GM23338 (cell line): Measurements from ENCODE around the gene RPS19BP1. TPM values are rescaled to one million over a fixed set of nuclear protein-coding genes. Genes with fewer than 3 reads are reported as not detected.

ENCODE experiments used
- ATAC-seq: fragments of 200-7000 bp; cut with Tn5 transposase; 3 replicates; pipeline ENCODE4 v1.9.1; 2020
- DNase-seq: peaks from one replicate; pipeline ENCODE4 v3.0.0-alpha.2; 2015; ENCODE audit warnings: low spot score
- H2AFZ ChIP-seq: fragments of 200-600 bp; sonication (generic); 2 replicates; pipeline ENCODE4 v1.8.0; 2016; ENCODE audit warnings: antibody characterized with exemption, mild to moderate bottlenecking, moderate library complexity
- H3F3A ChIP-seq: fragments of 200-600 bp; sonication (generic); replicated peaks from 2 replicates; pipeline ENCODE4 v1.8.0; 2017; ENCODE audit warnings: antibody characterized with exemption, mixed run types, low read depth
- H3K27ac ChIP-seq: fragments of 200-600 bp; sonication (generic); 2 replicates; pipeline ENCODE4 v1.6.1; 2016; ENCODE audit warnings: low read depth
- H3K27me3 ChIP-seq: fragments of 200-600 bp; sonication (generic); 2 replicates; pipeline ENCODE4 v1.8.0; 2016; ENCODE audit warnings: mild to moderate bottlenecking, mixed run types, moderate library complexity; ENCODE audit not compliant: insufficient read depth
- H3K36me3 ChIP-seq: fragments of 200-600 bp; sonication (generic); 2 replicates; pipeline ENCODE4 v1.8.0; 2016; ENCODE audit warnings: mild to moderate bottlenecking; ENCODE audit not compliant: insufficient read depth
- H3K4me1 ChIP-seq: fragments of 200-600 bp; sonication (generic); 2 replicates; pipeline ENCODE4 v1.8.0; 2016; ENCODE audit warnings: mild to moderate bottlenecking, moderate library complexity; ENCODE audit not compliant: insufficient read depth
- H3K4me2 ChIP-seq: fragments of 200-600 bp; sonication (generic); 2 replicates; pipeline ENCODE4 v1.7.1; 2017; ENCODE audit warnings: mixed run types
- H3K4me3 ChIP-seq: fragments of 200-600 bp; sonication (generic); 2 replicates; pipeline ENCODE4 v1.6.1; 2016; ENCODE audit warnings: mixed run types
- H3K79me2 ChIP-seq: fragments of 200-600 bp; sonication (generic); replicated peaks from 2 replicates; pipeline ENCODE4 v1.8.0; 2017; ENCODE audit warnings: mild to moderate bottlenecking; ENCODE audit not compliant: insufficient read depth
- H3K9me2 ChIP-seq: fragments of 200-600 bp; sonication (generic); 2 replicates; pipeline ENCODE4 v1.8.0; 2017; ENCODE audit not compliant: insufficient read depth
- H4K20me1 ChIP-seq: fragments of 200-600 bp; sonication (generic); replicated peaks from 2 replicates; pipeline ENCODE4 v1.8.0; 2017; ENCODE audit warnings: mild to moderate bottlenecking; ENCODE audit not compliant: insufficient read depth
- H3K27ac Mint-ChIP-seq: 2 replicates; pipeline ENCODE4 v1.8.0; 2020; ENCODE audit warnings: inconsistent platforms, mild to moderate bottlenecking, moderate library complexity, mixed read lengths
- H3K27me3 Mint-ChIP-seq: 3 replicates; pipeline ENCODE4 v1.8.0; 2022; ENCODE audit warnings: low read depth, mild to moderate bottlenecking, moderate library complexity, mixed read lengths, inconsistent platforms; ENCODE audit not compliant: insufficient read depth, poor library complexity
- H3K36me3 Mint-ChIP-seq: 3 replicates; pipeline ENCODE4 v1.8.0; 2021; ENCODE audit warnings: low read depth, mild to moderate bottlenecking, inconsistent platforms, moderate library complexity, mixed read lengths
- H3K4me1 Mint-ChIP-seq: 3 replicates; pipeline ENCODE4 v1.8.0; 2020; ENCODE audit warnings: mild to moderate bottlenecking, inconsistent platforms, mixed read lengths
- H3K4me3 Mint-ChIP-seq: 3 replicates; pipeline ENCODE4 v1.8.0; 2021; ENCODE audit warnings: moderate library complexity, mild to moderate bottlenecking, inconsistent platforms, mixed read lengths
- H3K9me3 Mint-ChIP-seq: 3 replicates; pipeline ENCODE4 v1.8.0; 2020; ENCODE audit warnings: moderate library complexity, mild to moderate bottlenecking, inconsistent platforms, mixed read lengths
- NANOG ChIP-seq: IDR thresholded peaks from 2 replicates; pipeline ENCODE4 v1.6.1; 2016; ENCODE audit warnings: antibody characterized with exemption, borderline replicate concordance
- POLR2AphosphoS5 ChIP-seq: IDR thresholded peaks from 2 replicates; pipeline ENCODE4 v1.6.1; 2016; ENCODE audit warnings: antibody characterized with exemption, low read depth
- REST ChIP-seq: IDR thresholded peaks from one replicate; pipeline ENCODE4 v1.6.1; 2018; ENCODE audit warnings: antibody characterized with exemption; ENCODE audit not compliant: unreplicated experiment
- STAT1 ChIP-seq: IDR thresholded peaks from one replicate; pipeline ENCODE4 v1.6.1; 2016; ENCODE audit warnings: antibody characterized with exemption; ENCODE audit not compliant: unreplicated experiment
- ZNF331 ChIP-seq: fragments of 250-450 bp; sonication (Bioruptor Pico); IDR thresholded peaks from 2 replicates; pipeline ENCODE4 v1.5.0; 2020; ENCODE audit warnings: low read depth, mild to moderate bottlenecking, moderate library complexity
- ZNF462 ChIP-seq: fragments of 250-450 bp; sonication (Bioruptor Pico); IDR thresholded peaks from 2 replicates; pipeline ENCODE4 v1.5.0; 2020; ENCODE audit warnings: mild to moderate bottlenecking, moderate library complexity
- polyA plus RNA-seq: library from polyadenylated mRNA; unstranded; fragments of >200 nt; fragmentation: Nextera tagmentation; extraction: Ambion mirVana; gene quantifications from 2 replicates; pipeline ENCODE4 v1.2.1, GENCODE V29; 2016
- total RNA-seq: library from RNA; depleted of rRNA; stranded (reverse); fragments of >200 nt; shearing (Covaris generic); gene quantifications from 2 replicates; pipeline ENCODE4 v1.2.3, GENCODE V29; 2014
- TF ChIP-seq, protein P1 (sequence below): IDR thresholded peaks from 2 replicates; pipeline ENCODE4 v1.6.1; 2016; ENCODE audit warnings: antibody characterized with exemption
- TF ChIP-seq, protein P2 (sequence below), 2 experiments: fragments of 200-600 bp in 1 of 2; sonication (generic) in 1 of 2; conservative IDR thresholded peaks; 2 replicates each; pipeline versions ENCODE4 v1.5.1 to v1.6.1; 2016 to 2017; ENCODE audit warnings: antibody characterized with exemption in 2 of 2, low read depth in 2 of 2, mild to moderate bottlenecking in 2 of 2, moderate library complexity in 1 of 2

The RPS19BP1 gene
- total and polyA plus RNA-seq, 2 experiments from 2014 or later = 153 to 215 TPM

DNA sequence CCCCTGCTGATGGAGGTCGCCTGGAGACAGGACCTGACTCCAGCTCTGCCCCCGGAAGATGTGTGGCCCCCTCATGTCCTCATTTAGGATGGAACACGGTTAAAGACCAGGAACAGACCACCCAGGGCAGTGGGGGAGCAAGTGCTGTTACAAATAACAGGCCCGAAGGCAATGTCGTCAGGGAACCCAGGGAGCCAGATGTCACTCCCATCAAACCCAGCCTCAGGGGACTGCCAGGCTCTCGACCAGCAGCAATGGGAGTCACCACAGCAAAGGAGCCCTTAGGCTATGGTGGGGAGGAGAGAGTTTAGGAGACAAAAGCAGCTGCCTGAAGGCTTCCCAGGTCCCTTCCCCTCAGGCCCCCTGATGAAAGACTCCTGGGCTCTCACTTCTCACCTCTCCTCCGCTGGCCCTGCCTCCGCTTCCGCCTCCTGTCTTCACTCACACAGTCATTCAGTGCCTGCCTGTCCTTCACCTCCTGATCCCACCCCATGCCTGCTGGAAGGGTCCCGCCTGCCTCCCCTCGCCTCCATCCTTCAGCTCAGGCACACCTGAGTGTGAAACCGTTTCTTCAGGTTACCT is 4.4 kb downstream of the RPS19BP1 start:
- peaks cover 21% of the 10 kb centered on the region for H3K79me2 ChIP-seq
- H2AFZ ChIP-seq = no peak overlapping the region
- H3K4me1 ChIP-seq = peaks cover 32% of the 10 kb centered on the region
- H3K27ac ChIP-seq = 0 out of 2 replicates have a peak overlapping the region, but pooled peaks have one; percentile 39
- Mint-ChIP-seq H3K36me3 (peaks cover 61% of the 10 kb centered on the region), H3K9me3 (peaks cover 2% of the 10 kb centered on the region; the same call in 2 of the 3 replicates), H3K27me3 (peaks cover 39% of the 10 kb centered on the region), H3K27ac (no peak overlapping the region), H3K4me1 (peaks cover 52% of the 10 kb centered on the region), H3K4me3 (no peak overlapping the region; the same call in 2 of the 3 replicates)
- DNase-seq (no peak), ATAC-seq (no peak)
- H3K4me2 ChIP-seq = no peak overlapping the region
- no peak for TF ChIP-seq NANOG
- TF ChIP-seq, protein P1, sequence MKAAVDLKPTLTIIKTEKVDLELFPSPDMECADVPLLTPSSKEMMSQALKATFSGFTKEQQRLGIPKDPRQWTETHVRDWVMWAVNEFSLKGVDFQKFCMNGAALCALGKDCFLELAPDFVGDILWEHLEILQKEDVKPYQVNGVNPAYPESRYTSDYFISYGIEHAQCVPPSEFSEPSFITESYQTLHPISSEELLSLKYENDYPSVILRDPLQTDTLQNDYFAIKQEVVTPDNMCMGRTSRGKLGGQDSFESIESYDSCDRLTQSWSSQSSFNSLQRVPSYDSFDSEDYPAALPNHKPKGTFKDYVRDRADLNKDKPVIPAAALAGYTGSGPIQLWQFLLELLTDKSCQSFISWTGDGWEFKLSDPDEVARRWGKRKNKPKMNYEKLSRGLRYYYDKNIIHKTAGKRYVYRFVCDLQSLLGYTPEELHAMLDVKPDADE = no peak
- no peaks in the 10 kb centered on the region for H3K9me2 ChIP-seq
- H4K20me1 ChIP-seq = peaks cover 34% of the 10 kb centered on the region
- H3F3A ChIP-seq = peaks cover 53% of the 10 kb centered on the region
- no peak overlapping the region for H3K4me3 ChIP-seq
- H3K27me3 ChIP-seq = no peaks in the 10 kb centered on the region
- H3K36me3 ChIP-seq = peaks cover 10% of the 10 kb centered on the region

DNA sequence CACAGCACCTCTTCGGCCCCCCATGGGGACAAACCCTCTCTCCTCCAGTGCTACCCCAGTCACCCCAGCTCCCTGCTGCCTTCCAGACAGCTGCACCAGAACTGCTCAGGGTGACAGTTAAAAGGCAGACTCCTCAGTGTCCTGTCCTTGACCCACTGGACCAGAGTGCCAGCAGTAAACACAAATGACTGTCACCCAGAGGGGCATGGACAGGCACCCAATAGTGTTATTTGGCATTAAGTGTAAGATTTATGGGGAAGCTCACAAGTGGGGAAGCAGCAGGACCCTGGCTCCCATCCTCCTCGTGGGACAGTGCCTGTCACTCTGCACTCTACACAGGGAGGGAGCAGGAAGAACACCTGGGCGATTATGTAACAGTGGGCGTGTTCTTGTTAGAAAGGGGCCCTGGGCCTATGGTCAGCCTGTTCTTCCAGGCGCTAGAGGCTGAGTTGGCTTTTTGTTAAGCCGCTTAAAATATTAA is 5.0 kb downstream of the RPS19BP1 start:
- peaks cover 41% of the 10 kb centered on the region for H3K27me3 Mint-ChIP-seq
- ATAC-seq (no peak), DNase-seq (peak; percentile 51)
- no peak overlapping the region for H3K4me3 Mint-ChIP-seq
- Histone ChIP-seq H3K27me3 (no peaks in the 10 kb centered on the region), H3K27ac (0 out of 2 replicates have a peak overlapping the region, but pooled peaks have one; percentile 14), H3F3A (peaks cover 59% of the 10 kb centered on the region), H2AFZ (no peak overlapping the region), H4K20me1 (peaks cover 41% of the 10 kb centered on the region), H3K79me2 (peaks cover 26% of the 10 kb centered on the region), H3K4me1 (peaks cover 38% of the 10 kb centered on the region), H3K9me2 (no peaks in the 10 kb centered on the region), H3K4me2 (no peak overlapping the region; the same call in 1 of the 2 replicates), H3K36me3 (peaks cover 16% of the 10 kb centered on the region), H3K4me3 (no peak overlapping the region)
- H3K36me3 Mint-ChIP-seq = peaks cover 68% of the 10 kb centered on the region
- H3K9me3 Mint-ChIP-seq = peaks cover 2% of the 10 kb centered on the region; the same call in 2 of the 3 replicates
- peaks cover 57% of the 10 kb centered on the region for H3K4me1 Mint-ChIP-seq
- H3K27ac Mint-ChIP-seq = no peak overlapping the region
- no peak for TF ChIP-seq REST
- TF ChIP-seq ZNF462 (CRISPR knock-in tag) = no peak
- TF ChIP-seq POLR2AphosphoS5 = no peak
- no peak for TF ChIP-seq ZNF331 (CRISPR knock-in tag)
- TF ChIP-seq STAT1 = no peak
- TF ChIP-seq, protein P2, sequence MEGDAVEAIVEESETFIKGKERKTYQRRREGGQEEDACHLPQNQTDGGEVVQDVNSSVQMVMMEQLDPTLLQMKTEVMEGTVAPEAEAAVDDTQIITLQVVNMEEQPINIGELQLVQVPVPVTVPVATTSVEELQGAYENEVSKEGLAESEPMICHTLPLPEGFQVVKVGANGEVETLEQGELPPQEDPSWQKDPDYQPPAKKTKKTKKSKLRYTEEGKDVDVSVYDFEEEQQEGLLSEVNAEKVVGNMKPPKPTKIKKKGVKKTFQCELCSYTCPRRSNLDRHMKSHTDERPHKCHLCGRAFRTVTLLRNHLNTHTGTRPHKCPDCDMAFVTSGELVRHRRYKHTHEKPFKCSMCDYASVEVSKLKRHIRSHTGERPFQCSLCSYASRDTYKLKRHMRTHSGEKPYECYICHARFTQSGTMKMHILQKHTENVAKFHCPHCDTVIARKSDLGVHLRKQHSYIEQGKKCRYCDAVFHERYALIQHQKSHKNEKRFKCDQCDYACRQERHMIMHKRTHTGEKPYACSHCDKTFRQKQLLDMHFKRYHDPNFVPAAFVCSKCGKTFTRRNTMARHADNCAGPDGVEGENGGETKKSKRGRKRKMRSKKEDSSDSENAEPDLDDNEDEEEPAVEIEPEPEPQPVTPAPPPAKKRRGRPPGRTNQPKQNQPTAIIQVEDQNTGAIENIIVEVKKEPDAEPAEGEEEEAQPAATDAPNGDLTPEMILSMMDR (conservative IDR thresholded peaks at IDR 0.05; ENCODE audit: low read depth in 2 of 2) = no peak
